Sigmoid colon (tissue), 7 donors: Measurements from ENCODE around the gene CAPZA1. TPM values are rescaled to one million over a fixed set of nuclear protein-coding genes. Genes with fewer than 3 reads are reported as not detected.

Experiments used
- DNase-seq: peaks from one replicate; pipeline ENCODE4 v3.0.0-alpha.2; 2019
- H3K27ac ChIP-seq, 4 donors: fragments of 200-600 bp; sonication (generic); one replicate each; pipeline ENCODE4 v1.5.1; 2016 to 2019; ENCODE audit warnings: mild to moderate bottlenecking in 1 of 4
- H3K27me3 ChIP-seq, 3 donors: fragments of 200-600 bp; sonication (generic); one replicate each; pipeline ENCODE4 v1.5.1; 2019; ENCODE audit warnings: mild to moderate bottlenecking in 1 of 3
- H3K36me3 ChIP-seq, 4 donors: fragments of 200-600 bp; sonication (generic); one replicate each; pipeline ENCODE4 v1.5.1; 2016 to 2019
- H3K4me1 ChIP-seq, 4 donors: fragments of 200-600 bp; sonication (generic); one replicate each; pipeline ENCODE4 v1.5.1; 2017 to 2019
- H3K4me3 ChIP-seq, 4 donors: fragments of 200-600 bp; sonication (generic); one replicate each; pipeline ENCODE4 v1.5.1; 2017 to 2019; ENCODE audit warnings: mild to moderate bottlenecking in 2 of 4, moderate library complexity in 1 of 4
- H3K9me3 ChIP-seq, 4 donors: fragments of 200-600 bp in 3 of 4; sonication (generic) in 3 of 4; one replicate each; pipeline versions ENCODE4 v1.5.1 to v1.6.1; 2013 to 2019
- EP300 ChIP-seq, 4 donors: sonication (generic); formaldehyde crosslinking; IDR thresholded peaks; one replicate each; pipeline ENCODE4 v1.6.1; 2017; ENCODE audit warnings: antibody characterized with exemption in 4 of 4
- POLR2A ChIP-seq, 2 donors: fragments of 450-650 bp; IDR thresholded peaks; one replicate each; pipeline ENCODE4 v1.6.1; 2016; ENCODE audit warnings: antibody characterized with exemption in 2 of 2, mild to moderate bottlenecking in 2 of 2, moderate library complexity in 2 of 2
- POLR2AphosphoS5 ChIP-seq, 4 donors: sonication (generic); formaldehyde crosslinking; IDR thresholded peaks; one replicate each; pipeline ENCODE4 v1.6.1; 2017; ENCODE audit warnings: antibody characterized with exemption in 4 of 4
- WGBS, 2 donors: extraction: QIAGEN DNeasy Blood & Tissue Kit; methylation state at CpG; one replicate each; pipeline ENCODE4 v1.1.7; 2013; 5-methylcytosine and 5-hydroxymethylcytosine counted together
- intact Hi-C: fragments of 100-400 bp; cut with DNase I; formaldehyde crosslinking; loops from one replicate; pipeline ENCODE4 v1.15.1; 2023
- polyA plus RNA-seq, 3 donors: library from polyadenylated mRNA; stranded (reverse); fragments of 200-250 nt; gene quantifications; one replicate each; pipeline ENCODE4 v1.2.3, GENCODE V29; 2013
- total RNA-seq, 4 donors: library from RNA; depleted of rRNA; stranded (reverse); fragments of >200 nt; gene quantifications; one replicate each; pipeline ENCODE4 v1.1.0, GENCODE V29; 2016
- TF ChIP-seq, protein P1 (sequence below), 4 experiments: fragments of 450-650 bp in 3 of 4; fragments of 200-600 bp in 1 of 4; IDR thresholded peaks; one replicate each; pipeline ENCODE4 v1.5.1; 2016 to 2019; ENCODE audit warnings: antibody characterized with exemption in 4 of 4, mild to moderate bottlenecking in 3 of 4, moderate library complexity in 2 of 4
- donor health status: healthy with polysubstance abuse.
- donor health status: Bipolar disorder and iron deficiency.
- donor health status: healthy.

Gene CAPZA1
- total and polyA plus RNA-seq, 7 donors, result 75.9 to 160 (median 90.6) TPM

DNA sequence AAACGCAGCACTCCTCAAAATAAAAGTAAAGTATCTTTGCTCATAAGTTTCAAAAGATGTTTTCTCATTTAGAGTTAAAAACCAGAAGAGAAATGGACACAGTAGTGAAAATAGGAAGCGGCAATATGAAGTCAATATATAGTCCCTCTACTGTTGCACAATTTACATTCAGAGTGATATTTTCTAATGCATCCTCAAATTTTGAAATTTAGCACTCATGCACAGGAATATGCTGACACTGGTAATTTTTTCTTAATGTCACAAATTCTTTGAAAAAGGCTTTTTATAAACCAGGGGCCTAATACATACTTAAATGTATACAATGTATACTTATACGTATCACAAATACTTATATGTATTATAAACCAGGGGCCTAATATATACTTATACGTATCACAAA, 20.2 kb upstream of the CAPZA1 start:
- Histone ChIP-seq H3K9me3 (no peaks in the 10 kb centered on the region), H3K27me3 (no peaks in the 10 kb centered on the region), H3K27ac (no peak overlapping the region), H3K4me3 (no peak overlapping the region), H3K4me1 (no peaks in the 10 kb centered on the region), H3K36me3 (peaks cover 6 to 88% (median 16%) of the 10 kb centered on the region in 4 donors)
- DNase-seq, result no peak
- intact Hi-C loops, result no loop called here
- 95 to 98% methylated on average over 4 of the region's 4 CpGs for WGBS, 2 donors
- no peak for TF ChIP-seq EP300 (IDR thresholded peaks at IDR 0.05)
- TF ChIP-seq, protein P1, sequence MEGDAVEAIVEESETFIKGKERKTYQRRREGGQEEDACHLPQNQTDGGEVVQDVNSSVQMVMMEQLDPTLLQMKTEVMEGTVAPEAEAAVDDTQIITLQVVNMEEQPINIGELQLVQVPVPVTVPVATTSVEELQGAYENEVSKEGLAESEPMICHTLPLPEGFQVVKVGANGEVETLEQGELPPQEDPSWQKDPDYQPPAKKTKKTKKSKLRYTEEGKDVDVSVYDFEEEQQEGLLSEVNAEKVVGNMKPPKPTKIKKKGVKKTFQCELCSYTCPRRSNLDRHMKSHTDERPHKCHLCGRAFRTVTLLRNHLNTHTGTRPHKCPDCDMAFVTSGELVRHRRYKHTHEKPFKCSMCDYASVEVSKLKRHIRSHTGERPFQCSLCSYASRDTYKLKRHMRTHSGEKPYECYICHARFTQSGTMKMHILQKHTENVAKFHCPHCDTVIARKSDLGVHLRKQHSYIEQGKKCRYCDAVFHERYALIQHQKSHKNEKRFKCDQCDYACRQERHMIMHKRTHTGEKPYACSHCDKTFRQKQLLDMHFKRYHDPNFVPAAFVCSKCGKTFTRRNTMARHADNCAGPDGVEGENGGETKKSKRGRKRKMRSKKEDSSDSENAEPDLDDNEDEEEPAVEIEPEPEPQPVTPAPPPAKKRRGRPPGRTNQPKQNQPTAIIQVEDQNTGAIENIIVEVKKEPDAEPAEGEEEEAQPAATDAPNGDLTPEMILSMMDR (IDR thresholded peaks at IDR 0.05), result no peak
- no peak for TF ChIP-seq POLR2A (IDR thresholded peaks at IDR 0.05)
- TF ChIP-seq POLR2AphosphoS5 (IDR thresholded peaks at IDR 0.05), result no peak

DNA sequence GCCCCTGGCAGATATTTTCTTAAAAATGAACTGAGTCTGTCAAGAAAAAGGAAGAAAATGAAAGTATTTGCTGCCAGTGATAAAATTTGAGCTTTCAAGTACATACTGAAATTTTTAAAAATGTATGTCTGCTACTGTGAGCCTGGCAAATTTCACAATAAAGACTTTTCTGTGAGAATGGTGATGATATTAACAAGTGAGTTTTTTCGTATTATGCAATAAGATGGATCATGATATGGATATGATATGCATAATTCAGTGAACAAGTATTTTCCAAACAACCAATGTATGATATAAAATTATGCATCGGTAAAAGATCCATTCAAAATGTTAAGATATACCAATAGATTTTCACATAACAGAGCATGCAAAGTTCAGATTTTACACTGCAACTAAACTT, 16.6 kb upstream of the CAPZA1 start:
- intact Hi-C loops, result no loop called here
- Histone ChIP-seq H3K36me3 (peaks cover 0 to 86% (median 20%) of the 10 kb centered on the region in 4 donors), H3K27ac (no peak overlapping the region)

DNA sequence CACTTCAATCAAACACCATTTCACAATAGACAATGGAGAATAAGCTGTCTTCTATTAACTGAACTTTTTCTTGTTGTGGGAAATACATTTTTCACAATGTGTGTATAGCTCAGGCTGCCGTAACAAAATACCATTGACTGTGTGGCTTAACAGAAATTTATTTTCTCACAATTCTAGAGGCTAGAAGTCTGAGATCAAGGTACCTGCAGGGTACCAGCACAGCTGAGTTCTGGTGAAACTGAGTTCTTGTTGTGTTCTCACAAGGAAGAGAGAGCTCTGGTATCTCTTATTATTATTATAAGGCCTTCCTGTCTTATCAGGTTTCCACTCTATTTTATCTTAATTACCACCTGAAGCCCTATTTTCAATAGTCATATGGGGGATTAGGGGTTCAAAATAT, 16.1 kb upstream of the CAPZA1 start:
- no peak for DNase-seq
- Histone ChIP-seq H3K36me3 (peaks cover 0 to 88% (median 19%) of the 10 kb centered on the region in 4 donors), H3K4me3 (no peak overlapping the region), H3K4me1 (no peaks in the 10 kb centered on the region), H3K27me3 (no peaks in the 10 kb centered on the region), H3K9me3 (no peaks in the 10 kb centered on the region), H3K27ac (no peak overlapping the region)
- intact Hi-C loops, result no loop called here
- TF ChIP-seq POLR2AphosphoS5 (IDR thresholded peaks at IDR 0.05), result no peak
- 96 to 98% methylated on average over 1 of the region's 1 CpG for WGBS, 2 donors

More for the DNA sequence above, 16.6 kb upstream of the CAPZA1 start:
- no peak overlapping the region for H3K4me3 ChIP-seq
- WGBS, 2 donors, result 93 to 96% methylated on average over 2 of the region's 2 CpGs
- H3K9me3 ChIP-seq, result no peaks in the 10 kb centered on the region
- H3K4me1 ChIP-seq, result no peaks in the 10 kb centered on the region
- TF ChIP-seq POLR2A (IDR thresholded peaks at IDR 0.05), result no peak
- H3K27me3 ChIP-seq, result no peaks in the 10 kb centered on the region
- no peak for DNase-seq

DNA sequence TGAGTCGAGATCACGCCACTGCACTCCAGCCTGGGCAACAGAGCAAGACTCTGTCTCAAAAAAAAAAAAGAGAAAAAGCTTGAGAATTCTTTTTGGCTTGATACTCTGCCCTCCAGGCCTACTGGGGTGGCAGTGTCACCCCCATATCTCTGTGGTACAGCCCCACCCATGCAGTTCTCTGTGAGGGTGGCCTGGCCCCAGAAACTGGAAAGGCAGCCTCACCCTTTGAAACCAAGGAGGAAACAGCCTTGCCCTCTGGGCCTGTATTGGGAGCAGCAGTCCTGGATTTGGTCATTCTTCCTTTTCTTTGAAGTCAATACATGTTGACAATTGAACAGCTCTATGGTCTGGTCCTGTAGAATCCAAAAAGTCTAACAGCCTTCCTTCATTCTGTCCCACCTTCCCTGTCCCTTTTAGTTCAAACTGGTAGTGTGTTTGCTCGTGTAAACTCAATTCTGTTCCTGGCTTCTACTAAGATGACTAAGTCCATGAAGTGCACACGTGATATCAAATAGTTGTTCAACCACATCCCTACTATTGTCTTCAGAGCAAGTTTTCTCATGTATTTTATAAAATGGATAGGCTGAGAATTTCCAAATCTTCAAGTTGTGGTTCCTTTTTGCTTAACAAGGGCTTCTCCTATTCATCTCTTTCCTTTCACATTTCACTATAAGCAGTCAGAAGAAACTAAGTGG, 13.9 kb upstream of the CAPZA1 start:
- 86 to 90% methylated on average over 4 of the region's 4 CpGs for WGBS, 2 donors
- no peaks in the 10 kb centered on the region for H3K4me1 ChIP-seq
- H3K36me3 ChIP-seq, result peaks cover 5 to 92% (median 29%) of the 10 kb centered on the region in 4 donors
- no peak overlapping the region for H3K4me3 ChIP-seq
- intact Hi-C loops, result no loop called here
- H3K27me3 ChIP-seq, result no peaks in the 10 kb centered on the region
- H3K9me3 ChIP-seq, result no peaks in the 10 kb centered on the region
- no peak for DNase-seq
- no peak overlapping the region for H3K27ac ChIP-seq
- TF ChIP-seq, protein P1 (IDR thresholded peaks at IDR 0.05), result no peak
- no peak for TF ChIP-seq POLR2AphosphoS5 (IDR thresholded peaks at IDR 0.05)
- TF ChIP-seq EP300 (IDR thresholded peaks at IDR 0.05), result no peak
- TF ChIP-seq POLR2A (IDR thresholded peaks at IDR 0.05), result no peak

DNA sequence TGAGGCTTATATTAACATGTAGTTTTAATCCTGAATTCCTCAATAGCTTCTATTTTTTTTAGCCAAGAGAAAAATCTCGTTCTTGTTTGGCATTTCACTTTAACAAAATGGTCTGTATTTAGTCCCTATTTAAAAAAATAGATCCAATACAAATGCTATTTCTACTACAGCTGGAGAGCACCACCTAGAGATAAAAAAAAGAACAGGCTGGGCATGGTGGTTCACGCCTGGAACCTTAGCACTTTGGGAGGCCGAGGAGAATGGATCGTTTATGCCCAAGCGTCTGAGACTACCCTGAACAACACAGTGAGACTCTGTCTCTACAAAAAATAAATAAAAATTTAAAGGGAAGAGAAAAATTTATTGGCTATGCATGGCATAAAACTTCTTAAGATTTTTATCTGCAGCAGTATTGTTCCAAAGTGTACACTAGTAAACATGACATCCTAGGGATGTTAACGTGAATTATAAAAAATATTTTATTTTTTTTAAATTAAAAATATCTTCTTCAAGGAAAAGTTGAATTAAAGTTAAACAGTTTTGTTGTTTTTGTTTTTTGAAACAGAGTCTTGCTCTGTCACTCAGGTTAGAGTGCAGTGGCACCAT, 5.1 kb upstream of the CAPZA1 start:
- Histone ChIP-seq H3K4me1 (peaks cover 0 to 16% (median 14%) of the 10 kb centered on the region in 4 donors), H3K4me3 (no peak overlapping the region), H3K27ac (no peak overlapping the region), H3K9me3 (no peaks in the 10 kb centered on the region), H3K36me3 (peaks cover under 1 to 67% (median 22%) of the 10 kb centered on the region in 4 donors), H3K27me3 (no peaks in the 10 kb centered on the region)
- TF ChIP-seq, protein P1 (IDR thresholded peaks at IDR 0.05), result peak in 1 of 4 experiments; percentile 7
- TF ChIP-seq POLR2A (IDR thresholded peaks at IDR 0.05), result no peak
- no peak for DNase-seq
- intact Hi-C loops, result no loop called here
- WGBS, 2 donors, result 39 to 74% methylated on average over 6 of the region's 6 CpGs
